T-helper 2 cell (primary cell): ENCODE results near the gene ALX3.
A peak's percentile ranks its signal among the peaks of the same experiment; 100 is the strongest.

ENCODE experiments used
- DNase-seq, 5 experiments: peaks; one replicate each; pipeline versions ENCODE4 v3.0.0 to v3.0.0-alpha.2; 2012 to 2022

The ALX3 gene

GRCh38 chr1:110064576-110065337 lies 5.7 kb downstream of the ALX3 start:
- DNase-seq = no peak

- DNase-seq = no peak
Observed at GRCh38 chr1:110063781-110064180, 6.7 kb downstream of the ALX3 start.

GRCh38 chr1:110062612-110063011 lies 7.9 kb downstream of the ALX3 start:
- DNase-seq = no peak

- DNase-seq = no peak
Observed at GRCh38 chr1:110061341-110061740, 9.1 kb downstream of the ALX3 start.

GRCh38 chr1:110060662-110061060 lies 9.8 kb downstream of the ALX3 start:
- no peak for DNase-seq

- peak; percentile 36 to 67 (median 62) for DNase-seq
Observed at GRCh38 chr1:110060034-110060661, 10.3 kb downstream of the ALX3 start.

- DNase-seq = no peak
Observed at GRCh38 chr1:110059133-110059863, 11.2 kb downstream of the ALX3 start.

GRCh38 chr1:110058591-110058990 lies 11.9 kb downstream of the ALX3 start:
- no peak for DNase-seq

GRCh38 chr1:110057963-110058518 lies 12.4 kb downstream of the ALX3 start:
- no peak for DNase-seq

- DNase-seq = no peak
Observed at GRCh38 chr1:110056776-110057175, 13.7 kb downstream of the ALX3 start.

GRCh38 chr1:110056285-110056683 lies 14.2 kb downstream of the ALX3 start:
- DNase-seq = no peak

- no peak for DNase-seq
Observed at GRCh38 chr1:110055493-110056284, 14.8 kb downstream of the ALX3 start.

GRCh38 chr1:110053552-110054428 lies 16.7 kb downstream of the ALX3 start:
- peak in 4 of 5 experiments; percentile 49 to 67 (median 50) for DNase-seq

- no peak for DNase-seq
Observed at GRCh38 chr1:110051262-110051648, 19.2 kb downstream of the ALX3 start.

- no peak for DNase-seq
Observed at GRCh38 chr1:110050602-110051261, 19.7 kb downstream of the ALX3 start.

- DNase-seq = no peak
Observed at GRCh38 chr1:110049801-110050601, 20.5 kb downstream of the ALX3 start.

- DNase-seq = no peak
Observed at GRCh38 chr1:110048923-110049601, 21.4 kb downstream of the ALX3 start.

GRCh38 chr1:110048240-110048639 lies 22.2 kb downstream of the ALX3 start:
- DNase-seq = no peak

- DNase-seq = no peak
Observed at GRCh38 chr1:110047463-110047862, 23.0 kb downstream of the ALX3 start.
